ENCODE measurements around the gene NHS. TPM values are rescaled to one million over a fixed set of nuclear protein-coding genes. Genes with fewer than 3 reads are reported as not detected.
"Not testable (repeated sequence)": the region's sequence is repeated elsewhere in the genome, so short reads cannot be mapped to it uniquely, and the experiment has no call there.

The NHS gene
- total RNA-seq, 4 donors from 2014 or later, result 2.4 to 5.4 (median 4.0) TPM

- 82 to 85% methylated on average over 7 of the region's 7 CpGs for WGBS, 2 donors
- no peak overlapping the region for H3K4me3 ChIP-seq (ENCODE audit: low read depth, poor library complexity, severe bottlenecking)
- TF ChIP-seq CTCF (IDR thresholded peaks at IDR 0.05) (no peak), POLR2A (IDR thresholded peaks at IDR 0.05) (no peak)
- intact Hi-C loops (cut with DNase I; ENCODE audit: low total_unique reads), result no loop called here
- DNase-seq (ENCODE audit: low spot score in 2 of 2), result no peak
Observed at GRCh38 chrX:17564689-17565409, 189.8 kb downstream of the NHS start.

- DNase-seq (ENCODE audit: low spot score in 2 of 2), result no peak
- intact Hi-C loops (cut with DNase I; ENCODE audit: low total_unique reads), result no loop called here
- WGBS, 2 donors, result 73 to 81% methylated on average over 4 of the region's 4 CpGs
- H3K4me3 ChIP-seq (ENCODE audit: low read depth, poor library complexity, severe bottlenecking), result no peak overlapping the region
- TF ChIP-seq CTCF (IDR thresholded peaks at IDR 0.05) (no peak), POLR2A (IDR thresholded peaks at IDR 0.05) (no peak)
Observed at GRCh38 chrX:17566740-17567139, 191.7 kb downstream of the NHS start.

- TF ChIP-seq POLR2A (IDR thresholded peaks at IDR 0.05) (no peak), CTCF (IDR thresholded peaks at IDR 0.05) (no peak)
- 71% methylated on average over 8 of the region's 8 CpGs for WGBS, 2 donors
- no peak overlapping the region for H3K4me3 ChIP-seq (ENCODE audit: low read depth, poor library complexity, severe bottlenecking)
- intact Hi-C loops (cut with DNase I; ENCODE audit: low total_unique reads), result no loop called here
- no peak for DNase-seq (ENCODE audit: low spot score in 2 of 2)
Observed at GRCh38 chrX:17567187-17567586, 192.2 kb downstream of the NHS start.

GRCh38 chrX:17567821-17568220, 192.8 kb downstream of the NHS start:
- no peak overlapping the region for H3K4me3 ChIP-seq (ENCODE audit: low read depth, poor library complexity, severe bottlenecking)

GRCh38 chrX:17568804-17569203, 193.8 kb downstream of the NHS start:
- 86 to 100% methylated on average over 3 of the region's 3 CpGs for whole genome bisulfite sequencing, 2 donors
- H3K4me3 ChIP-seq (ENCODE audit: low read depth, poor library complexity, severe bottlenecking); DNase-seq (ENCODE audit: low spot score in 2 of 2); intact Hi-C loops (cut with DNase I; ENCODE audit: low total_unique reads): not testable (repeated sequence)

More at GRCh38 chrX:17567821-17568220, 192.8 kb downstream of the NHS start:
- 26% methylated on average over 2 of the region's 2 CpGs for WGBS, 2 donors
- DNase-seq (ENCODE audit: low spot score in 2 of 2), result no peak
- intact Hi-C loops (cut with DNase I; ENCODE audit: low total_unique reads), result no loop called here
- TF ChIP-seq CTCF (IDR thresholded peaks at IDR 0.05), result no peak
- TF ChIP-seq POLR2A (IDR thresholded peaks at IDR 0.05), result no peak

GRCh38 chrX:17579026-17579425, 204.0 kb downstream of the NHS start:
- TF ChIP-seq POLR2A (IDR thresholded peaks at IDR 0.05) (no peak), CTCF (IDR thresholded peaks at IDR 0.05) (no peak)
- no peak overlapping the region for H3K4me3 ChIP-seq (ENCODE audit: low read depth, poor library complexity, severe bottlenecking)
- WGBS, 2 donors, result 73 to 88% methylated on average over 5 of the region's 5 CpGs
- DNase-seq (ENCODE audit: low spot score in 2 of 2), result no peak
- intact Hi-C loops (cut with DNase I; ENCODE audit: low total_unique reads), result no loop called here
